ENCODE measurements around the gene RBX1. TPM values are rescaled to one million over a fixed set of nuclear protein-coding genes. Genes with fewer than 3 reads are reported as not detected.

RBX1 gene
- total RNA-seq, 1 donor from 2014 or later = 60.4 TPM

- no peak for TF ChIP-seq CTCF (IDR thresholded peaks at IDR 0.05; ENCODE audit: unreplicated experiment)
- DNase-seq (ENCODE audit: low spot score in 2 of 2, unreplicated experiment in 2 of 2) = no peak
- H3K4me3 Mint-ChIP-seq = no peak overlapping the region
- H3K4me1 Mint-ChIP-seq = peaks cover 2% of the 10 kb centered on the region
- H3K36me3 Mint-ChIP-seq = no peaks in the 10 kb centered on the region
- H3K9me3 Mint-ChIP-seq = no peaks in the 10 kb centered on the region
- no peaks in the 10 kb centered on the region for H3K27me3 Mint-ChIP-seq (ENCODE audit: low read depth)
- H3K27ac Mint-ChIP-seq = no peak overlapping the region
Observed at GRCh38 chr22:41009222-41009948, 58.2 kb downstream of the RBX1 start.

- no peak overlapping the region for H3K4me3 Mint-ChIP-seq
- TF ChIP-seq CTCF (IDR thresholded peaks at IDR 0.05; ENCODE audit: unreplicated experiment) = no peak
- no peaks in the 10 kb centered on the region for H3K27me3 Mint-ChIP-seq (ENCODE audit: low read depth)
- H3K27ac Mint-ChIP-seq = no peak overlapping the region
- no peak for DNase-seq (ENCODE audit: low spot score in 2 of 2, unreplicated experiment in 2 of 2)
- peaks cover 1% of the 10 kb centered on the region for H3K4me1 Mint-ChIP-seq
- peaks cover 3% of the 10 kb centered on the region for H3K36me3 Mint-ChIP-seq
- no peaks in the 10 kb centered on the region for H3K9me3 Mint-ChIP-seq
Observed at GRCh38 chr22:41015003-41015402, 63.8 kb downstream of the RBX1 start.

- peak overlapping the region; percentile 93 for H3K4me3 Mint-ChIP-seq
- H3K27ac Mint-ChIP-seq = peak overlapping the region; percentile 100
- H3K36me3 Mint-ChIP-seq = peaks cover 3% of the 10 kb centered on the region
- peak in 1 of 2 experiments; percentile 45 for DNase-seq (ENCODE audit: low spot score in 2 of 2, unreplicated experiment in 2 of 2)
- no peaks in the 10 kb centered on the region for H3K27me3 Mint-ChIP-seq (ENCODE audit: low read depth)
- H3K4me1 Mint-ChIP-seq = peaks cover 21% of the 10 kb centered on the region
- no peak for TF ChIP-seq CTCF (IDR thresholded peaks at IDR 0.05; ENCODE audit: unreplicated experiment)
- no peaks in the 10 kb centered on the region for H3K9me3 Mint-ChIP-seq
Observed at GRCh38 chr22:41021061-41021612, 70.0 kb downstream of the RBX1 start.

- peaks cover 21% of the 10 kb centered on the region for H3K4me1 Mint-ChIP-seq
- no peaks in the 10 kb centered on the region for H3K27me3 Mint-ChIP-seq (ENCODE audit: low read depth)
- peak; percentile 53 to 78 for DNase-seq (ENCODE audit: low spot score in 2 of 2, unreplicated experiment in 2 of 2)
- peaks cover 3% of the 10 kb centered on the region for H3K36me3 Mint-ChIP-seq
- no peak for TF ChIP-seq CTCF (IDR thresholded peaks at IDR 0.05; ENCODE audit: unreplicated experiment)
- H3K4me3 Mint-ChIP-seq = peak overlapping the region; percentile 93
- H3K9me3 Mint-ChIP-seq = no peaks in the 10 kb centered on the region
- peak overlapping the region; percentile 100 for H3K27ac Mint-ChIP-seq
Observed at GRCh38 chr22:41021613-41022454, 70.7 kb downstream of the RBX1 start.

- Mint-ChIP-seq H3K4me3 (peak overlapping the region; percentile 71), H3K27me3 (ENCODE audit: low read depth) (no peaks in the 10 kb centered on the region), H3K36me3 (peaks cover 3% of the 10 kb centered on the region), H3K9me3 (no peaks in the 10 kb centered on the region), H3K27ac (peak overlapping the region; percentile 97), H3K4me1 (peaks cover 21% of the 10 kb centered on the region)
- DNase-seq (ENCODE audit: low spot score in 2 of 2, unreplicated experiment in 2 of 2) = peak; percentile 84 to 91
- TF ChIP-seq CTCF (IDR thresholded peaks at IDR 0.05; ENCODE audit: unreplicated experiment) = no peak
Observed at GRCh38 chr22:41022470-41023298, 71.5 kb downstream of the RBX1 start.

Data from mesothelial cell of epicardium (in vitro differentiated cells).